WTC11 (cell line): Measurements from ENCODE around the gene C6orf132. TPM values are rescaled to one million over a fixed set of nuclear protein-coding genes. Genes with fewer than 3 reads are reported as not detected.

Experiments
- ATAC-seq: fragments of 200-7000 bp; cut with Tn5 transposase; 2 replicates; pipeline ENCODE4 v1.10.0; 2021; ENCODE audit warnings: mild to moderate bottlenecking, moderate library complexity
- CTCF ChIA-PET: fragments of 300-600 bp; sonication (Branson Sonifier 250); formaldehyde crosslinking; loops from one replicate; lab custom pipeline; 2021; ENCODE audit warnings: antibody characterized with exemption; lab: Charles Lee
- POLR2A ChIA-PET: fragments of 350-600 bp; sonication (Branson Sonifier 250); formaldehyde crosslinking; loops from one replicate; lab custom pipeline; 2021; ENCODE audit warnings: antibody characterized with exemption; lab: Charles Lee
- DNase-seq: peaks from one replicate; pipeline ENCODE4 v3.0.0; 2021; ENCODE audit warnings: low spot score
- H3K27ac Mint-ChIP-seq: 2 replicates; pipeline ENCODE4 v1.8.0; 2021; ENCODE audit warnings: mixed read lengths
- H3K27me3 Mint-ChIP-seq: 2 replicates; pipeline ENCODE4 v1.8.0; 2021; ENCODE audit warnings: low read depth, mild to moderate bottlenecking, moderate library complexity, mixed read lengths
- H3K36me3 Mint-ChIP-seq: 2 replicates; pipeline ENCODE4 v1.8.0; 2021; ENCODE audit warnings: mixed read lengths
- H3K4me1 Mint-ChIP-seq: 2 replicates; pipeline ENCODE4 v1.8.0; 2022; ENCODE audit warnings: mixed read lengths
- H3K4me3 Mint-ChIP-seq: 2 replicates; pipeline ENCODE4 v1.8.0; 2021; ENCODE audit warnings: mild to moderate bottlenecking, moderate library complexity, mixed read lengths
- H3K9me3 Mint-ChIP-seq: 2 replicates; pipeline ENCODE4 v1.8.0; 2021; ENCODE audit warnings: mixed read lengths
- AFF4 ChIP-seq: sonication (generic); formaldehyde crosslinking; IDR thresholded peaks from 2 replicates; pipeline ENCODE4 v1.8.1; 2023; ENCODE audit warnings: mild to moderate bottlenecking, missing genetic modification reagents, borderline replicate concordance
- AR ChIP-seq: fragments of 250-450 bp; sonication (Bioruptor Pico); IDR thresholded peaks from 2 replicates; pipeline ENCODE4 v1.9.0; 2021; ENCODE audit warnings: mild to moderate bottlenecking
- CDX4 ChIP-seq: fragments of 250-450 bp; sonication (Bioruptor Pico); IDR thresholded peaks from 2 replicates; pipeline ENCODE4 v1.9.0; 2021; ENCODE audit warnings: moderate library complexity, mild to moderate bottlenecking, inconsistent platforms, borderline replicate concordance
- CREM ChIP-seq: sonication (generic); formaldehyde crosslinking; IDR thresholded peaks from 2 replicates; pipeline ENCODE4 v1.8.1; 2022; ENCODE audit warnings: mild to moderate bottlenecking, missing genetic modification reagents, moderate library complexity
- ESRRA ChIP-seq: sonication (generic); formaldehyde crosslinking; IDR thresholded peaks from 2 replicates; pipeline ENCODE4 v1.8.1; 2022; ENCODE audit warnings: mild to moderate bottlenecking, missing genetic modification reagents, borderline replicate concordance
- FOXJ3 ChIP-seq: sonication (generic); formaldehyde crosslinking; IDR thresholded peaks from 2 replicates; pipeline ENCODE4 v1.9.0; 2021; ENCODE audit warnings: missing genetic modification reagents, mild to moderate bottlenecking, borderline replicate concordance
- FOXK1 ChIP-seq: sonication (generic); formaldehyde crosslinking; IDR thresholded peaks from 2 replicates; pipeline ENCODE4 v1.8.0; 2022; ENCODE audit warnings: mild to moderate bottlenecking, moderate library complexity, missing genetic modification reagents
- FOXP1 ChIP-seq: sonication (generic); formaldehyde crosslinking; IDR thresholded peaks from 2 replicates; pipeline ENCODE4 v1.8.0; 2022; ENCODE audit warnings: missing genetic modification reagents, mild to moderate bottlenecking, moderate library complexity, borderline replicate concordance
- GABPB1 ChIP-seq: sonication (generic); formaldehyde crosslinking; IDR thresholded peaks from 2 replicates; pipeline ENCODE4 v1.8.1; 2023; ENCODE audit warnings: mild to moderate bottlenecking, missing genetic modification reagents
- IRF2 ChIP-seq: sonication (generic); formaldehyde crosslinking; IDR thresholded peaks from 2 replicates; pipeline ENCODE4 v1.8.0; 2022; ENCODE audit warnings: low read depth, missing genetic modification reagents, borderline replicate concordance
- NR2C2 ChIP-seq: sonication (generic); formaldehyde crosslinking; IDR thresholded peaks from 2 replicates; pipeline ENCODE4 v1.8.0; 2022; ENCODE audit warnings: mild to moderate bottlenecking, missing genetic modification reagents
- OVOL2 ChIP-seq: fragments of 250-450 bp; sonication (Bioruptor Pico); IDR thresholded peaks from 2 replicates; pipeline ENCODE4 v1.9.0; 2021; ENCODE audit warnings: mild to moderate bottlenecking, borderline replicate concordance
- RORB ChIP-seq: fragments of 250-450 bp; sonication (Bioruptor Pico); IDR thresholded peaks from 2 replicates; pipeline ENCODE4 v1.9.0; 2021; ENCODE audit warnings: mild to moderate bottlenecking
- TCF7 ChIP-seq: sonication (generic); formaldehyde crosslinking; IDR thresholded peaks from 2 replicates; pipeline ENCODE4 v1.8.0; 2022; ENCODE audit warnings: mild to moderate bottlenecking, low read depth, missing genetic modification reagents, moderate library complexity
- TEAD1 ChIP-seq: sonication (generic); formaldehyde crosslinking; IDR thresholded peaks from 2 replicates; pipeline ENCODE4 v1.8.0; 2022; ENCODE audit warnings: mild to moderate bottlenecking, missing genetic modification reagents
- TEAD4 ChIP-seq: sonication (generic); formaldehyde crosslinking; IDR thresholded peaks from 2 replicates; pipeline ENCODE4 v1.8.0; 2022; ENCODE audit warnings: mild to moderate bottlenecking, missing genetic modification reagents
- ZNF671 ChIP-seq: fragments of 250-450 bp; sonication (Bioruptor Pico); IDR thresholded peaks from 2 replicates; pipeline ENCODE4 v1.8.0; 2021; ENCODE audit warnings: mild to moderate bottlenecking
- total RNA-seq: library from RNA; stranded (reverse); gene quantifications from 3 replicates; pipeline ENCODE4 v1.2.3, GENCODE V29; 2021
- TF ChIP-seq, protein P1 (sequence below): sonication (generic); formaldehyde crosslinking; IDR thresholded peaks from 2 replicates; pipeline ENCODE4 v1.8.0; 2023; ENCODE audit warnings: missing genetic modification reagents, mild to moderate bottlenecking, borderline replicate concordance
- TF ChIP-seq, protein P2 (sequence below): sonication (generic); formaldehyde crosslinking; IDR thresholded peaks from 2 replicates; pipeline ENCODE4 v1.8.1; 2023; ENCODE audit warnings: mild to moderate bottlenecking, missing genetic modification reagents
- TF ChIP-seq, protein P3 (sequence below): sonication (generic); formaldehyde crosslinking; IDR thresholded peaks from 2 replicates; pipeline ENCODE4 v1.8.0; 2022; ENCODE audit warnings: mild to moderate bottlenecking, missing genetic modification reagents

The C6orf132 gene
- total RNA-seq, 1 experiment from 2014 or later: 52.6 TPM

GRCh38 chr6:42165016-42165415, 22.6 kb upstream of the C6orf132 start (continued):
- TF ChIP-seq, protein P1, sequence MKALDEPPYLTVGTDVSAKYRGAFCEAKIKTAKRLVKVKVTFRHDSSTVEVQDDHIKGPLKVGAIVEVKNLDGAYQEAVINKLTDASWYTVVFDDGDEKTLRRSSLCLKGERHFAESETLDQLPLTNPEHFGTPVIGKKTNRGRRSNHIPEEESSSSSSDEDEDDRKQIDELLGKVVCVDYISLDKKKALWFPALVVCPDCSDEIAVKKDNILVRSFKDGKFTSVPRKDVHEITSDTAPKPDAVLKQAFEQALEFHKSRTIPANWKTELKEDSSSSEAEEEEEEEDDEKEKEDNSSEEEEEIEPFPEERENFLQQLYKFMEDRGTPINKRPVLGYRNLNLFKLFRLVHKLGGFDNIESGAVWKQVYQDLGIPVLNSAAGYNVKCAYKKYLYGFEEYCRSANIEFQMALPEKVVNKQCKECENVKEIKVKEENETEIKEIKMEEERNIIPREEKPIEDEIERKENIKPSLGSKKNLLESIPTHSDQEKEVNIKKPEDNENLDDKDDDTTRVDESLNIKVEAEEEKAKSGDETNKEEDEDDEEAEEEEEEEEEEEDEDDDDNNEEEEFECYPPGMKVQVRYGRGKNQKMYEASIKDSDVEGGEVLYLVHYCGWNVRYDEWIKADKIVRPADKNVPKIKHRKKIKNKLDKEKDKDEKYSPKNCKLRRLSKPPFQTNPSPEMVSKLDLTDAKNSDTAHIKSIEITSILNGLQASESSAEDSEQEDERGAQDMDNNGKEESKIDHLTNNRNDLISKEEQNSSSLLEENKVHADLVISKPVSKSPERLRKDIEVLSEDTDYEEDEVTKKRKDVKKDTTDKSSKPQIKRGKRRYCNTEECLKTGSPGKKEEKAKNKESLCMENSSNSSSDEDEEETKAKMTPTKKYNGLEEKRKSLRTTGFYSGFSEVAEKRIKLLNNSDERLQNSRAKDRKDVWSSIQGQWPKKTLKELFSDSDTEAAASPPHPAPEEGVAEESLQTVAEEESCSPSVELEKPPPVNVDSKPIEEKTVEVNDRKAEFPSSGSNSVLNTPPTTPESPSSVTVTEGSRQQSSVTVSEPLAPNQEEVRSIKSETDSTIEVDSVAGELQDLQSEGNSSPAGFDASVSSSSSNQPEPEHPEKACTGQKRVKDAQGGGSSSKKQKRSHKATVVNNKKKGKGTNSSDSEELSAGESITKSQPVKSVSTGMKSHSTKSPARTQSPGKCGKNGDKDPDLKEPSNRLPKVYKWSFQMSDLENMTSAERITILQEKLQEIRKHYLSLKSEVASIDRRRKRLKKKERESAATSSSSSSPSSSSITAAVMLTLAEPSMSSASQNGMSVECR (CRISPR knock-in tag): no peak

DNA sequence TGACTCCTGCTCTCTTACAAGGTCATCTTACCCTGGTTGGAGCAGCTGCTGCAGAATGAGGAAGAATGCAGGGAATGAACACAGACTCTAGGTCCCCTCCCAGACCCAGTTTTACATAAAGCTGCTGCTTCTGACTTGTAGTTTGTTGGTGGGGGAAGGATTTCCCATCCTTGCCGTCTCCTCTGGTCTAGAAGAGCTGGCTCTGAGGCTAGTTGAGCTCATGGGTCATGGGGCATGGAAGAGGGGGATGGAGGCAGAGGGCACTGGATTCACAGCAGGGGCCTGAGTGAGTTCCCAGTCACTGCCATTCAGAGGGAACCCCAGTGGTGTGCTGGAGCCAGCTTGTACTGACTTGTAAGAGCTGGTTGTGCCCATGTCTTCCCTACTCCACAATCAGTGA, 21.6 kb upstream of the C6orf132 start:
- Mint-ChIP-seq H3K9me3 (no peaks in the 10 kb centered on the region; the same call in 1 of the 2 replicates), H3K4me3 (no peak overlapping the region), H3K27ac (no peak overlapping the region), H3K4me1 (peaks cover 54% of the 10 kb centered on the region), H3K27me3 (peaks cover 26% of the 10 kb centered on the region)
- POLR2A ChIA-PET: interaction anchor here (1.1 to 1.4 kb wide), 2 partner anchors 24 to 27 kb away, joined by 4 to 8 read pairs; no protein-coding TSS in a partner anchor
- CTCF ChIA-PET: interaction anchor here (0.5 to 5.9 kb wide), 15 partner anchors 12 to 585 kb away, joined by 3 to 46 read pairs (median 4); partner anchors contain the start of genes C6orf132 and TAF8
- TF ChIP-seq, protein P2, sequence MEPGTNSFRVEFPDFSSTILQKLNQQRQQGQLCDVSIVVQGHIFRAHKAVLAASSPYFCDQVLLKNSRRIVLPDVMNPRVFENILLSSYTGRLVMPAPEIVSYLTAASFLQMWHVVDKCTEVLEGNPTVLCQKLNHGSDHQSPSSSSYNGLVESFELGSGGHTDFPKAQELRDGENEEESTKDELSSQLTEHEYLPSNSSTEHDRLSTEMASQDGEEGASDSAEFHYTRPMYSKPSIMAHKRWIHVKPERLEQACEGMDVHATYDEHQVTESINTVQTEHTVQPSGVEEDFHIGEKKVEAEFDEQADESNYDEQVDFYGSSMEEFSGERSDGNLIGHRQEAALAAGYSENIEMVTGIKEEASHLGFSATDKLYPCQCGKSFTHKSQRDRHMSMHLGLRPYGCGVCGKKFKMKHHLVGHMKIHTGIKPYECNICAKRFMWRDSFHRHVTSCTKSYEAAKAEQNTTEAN (CRISPR knock-in tag): no peak
- no peak for TF ChIP-seq CREM (CRISPR knock-in tag)
- TF ChIP-seq, all 79 proteins: peak for 0
- H3K36me3 Mint-ChIP-seq: no peaks in the 10 kb centered on the region
- ATAC-seq (no peak), DNase-seq (no peak)

DNA sequence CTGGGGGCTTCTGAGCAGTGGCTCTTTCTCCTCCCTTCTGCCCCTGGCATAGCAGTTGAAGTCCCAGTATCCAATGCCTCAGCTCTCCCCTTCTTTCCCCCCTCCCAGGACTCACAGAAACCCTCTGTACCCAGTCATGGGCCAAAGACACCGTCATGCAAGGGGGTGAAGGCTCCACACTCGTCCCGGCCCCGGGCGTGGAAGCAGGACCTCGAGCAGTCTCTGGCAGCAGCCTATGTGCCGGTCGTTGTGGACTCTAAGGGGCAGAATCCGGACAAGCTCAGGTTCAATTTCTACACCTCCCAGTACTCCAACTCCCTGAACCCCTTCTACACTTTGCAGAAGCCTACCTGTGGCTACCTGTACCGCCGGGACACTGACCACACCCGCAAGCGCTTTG, 20.4 kb upstream of the C6orf132 start:
- Mint-ChIP-seq H3K4me1 (peaks cover 55% of the 10 kb centered on the region), H3K9me3 (no peaks in the 10 kb centered on the region), H3K4me3 (no peak overlapping the region), H3K27ac (no peak overlapping the region), H3K36me3 (no peaks in the 10 kb centered on the region), H3K27me3 (peaks cover 29% of the 10 kb centered on the region)
- DNase-seq (no peak), ATAC-seq (no peak)
- CTCF ChIA-PET: interaction anchor here (1.7 to 5.9 kb wide), 4 partner anchors 20 to 98 kb away, joined by 4 to 46 read pairs (median 25); partner anchors contain the start of gene C6orf132
- POLR2A ChIA-PET: no interaction called here
- TF ChIP-seq FOXP1 (no peak), TEAD1 (no peak), CDX4 (CRISPR knock-in tag) (no peak), NR2C2 (CRISPR knock-in tag) (no peak), AFF4 (CRISPR knock-in tag) (no peak), TCF7 (CRISPR knock-in tag) (no peak), OVOL2 (CRISPR knock-in tag) (no peak), FOXK1 (no peak), FOXJ3 (no peak), AR (CRISPR knock-in tag) (no peak), IRF2 (no peak), ESRRA (CRISPR knock-in tag) (no peak), ZNF671 (CRISPR knock-in tag) (no peak), TEAD4 (CRISPR knock-in tag) (no peak), RORB (CRISPR knock-in tag) (no peak), GABPB1 (CRISPR knock-in tag) (no peak)
- TF ChIP-seq, protein P3, sequence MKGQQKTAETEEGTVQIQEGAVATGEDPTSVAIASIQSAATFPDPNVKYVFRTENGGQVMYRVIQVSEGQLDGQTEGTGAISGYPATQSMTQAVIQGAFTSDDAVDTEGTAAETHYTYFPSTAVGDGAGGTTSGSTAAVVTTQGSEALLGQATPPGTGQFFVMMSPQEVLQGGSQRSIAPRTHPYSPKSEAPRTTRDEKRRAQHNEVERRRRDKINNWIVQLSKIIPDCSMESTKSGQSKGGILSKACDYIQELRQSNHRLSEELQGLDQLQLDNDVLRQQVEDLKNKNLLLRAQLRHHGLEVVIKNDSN (CRISPR knock-in tag): no peak
